ENCODE data around the gene SLC7A8.

DNA sequence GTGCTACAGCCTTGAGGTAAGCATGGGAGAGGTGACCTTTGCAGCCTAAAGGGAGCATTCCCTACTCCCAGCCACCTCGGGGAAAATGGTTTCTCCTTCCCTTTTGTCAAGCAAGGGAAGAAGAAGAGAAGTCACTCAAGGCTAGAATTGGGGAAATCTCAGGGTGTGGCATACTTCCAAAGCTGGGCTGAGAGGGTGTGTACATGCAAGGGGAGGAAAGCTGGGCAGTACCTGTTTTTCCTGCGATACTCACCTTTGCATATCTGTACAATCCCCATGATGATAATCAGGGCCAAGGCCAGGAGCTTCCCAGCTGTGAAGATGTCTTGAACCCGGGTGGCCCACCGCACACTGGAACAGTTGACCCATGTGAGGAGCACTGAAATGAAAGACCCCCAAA lies 40.6 kb downstream of the SLC7A8 start:
- TF ChIP-seq, protein P1, sequence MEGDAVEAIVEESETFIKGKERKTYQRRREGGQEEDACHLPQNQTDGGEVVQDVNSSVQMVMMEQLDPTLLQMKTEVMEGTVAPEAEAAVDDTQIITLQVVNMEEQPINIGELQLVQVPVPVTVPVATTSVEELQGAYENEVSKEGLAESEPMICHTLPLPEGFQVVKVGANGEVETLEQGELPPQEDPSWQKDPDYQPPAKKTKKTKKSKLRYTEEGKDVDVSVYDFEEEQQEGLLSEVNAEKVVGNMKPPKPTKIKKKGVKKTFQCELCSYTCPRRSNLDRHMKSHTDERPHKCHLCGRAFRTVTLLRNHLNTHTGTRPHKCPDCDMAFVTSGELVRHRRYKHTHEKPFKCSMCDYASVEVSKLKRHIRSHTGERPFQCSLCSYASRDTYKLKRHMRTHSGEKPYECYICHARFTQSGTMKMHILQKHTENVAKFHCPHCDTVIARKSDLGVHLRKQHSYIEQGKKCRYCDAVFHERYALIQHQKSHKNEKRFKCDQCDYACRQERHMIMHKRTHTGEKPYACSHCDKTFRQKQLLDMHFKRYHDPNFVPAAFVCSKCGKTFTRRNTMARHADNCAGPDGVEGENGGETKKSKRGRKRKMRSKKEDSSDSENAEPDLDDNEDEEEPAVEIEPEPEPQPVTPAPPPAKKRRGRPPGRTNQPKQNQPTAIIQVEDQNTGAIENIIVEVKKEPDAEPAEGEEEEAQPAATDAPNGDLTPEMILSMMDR (conservative IDR thresholded peaks at IDR 0.05; ENCODE audit: low read length): no peak
- TF ChIP-seq EZH2phosphoT487 (IDR thresholded peaks at IDR 0.05; ENCODE audit: borderline replicate concordance, low read depth, low read length): no peak
